Suppressor macrophage treated with lipopolysaccharide for 4 hours (primary cell): ENCODE results near the gene CPA2.

Experiments used
- DNase-seq: peaks from one replicate; pipeline ENCODE4 v3.0.0-alpha.2; 2020

The CPA2 gene

GRCh38 chr7:130281260-130281659 lies 14.6 kb downstream of the CPA2 start:
- DNase-seq, result no peak

- no peak for DNase-seq
Observed at GRCh38 chr7:130286881-130287280, 20.2 kb downstream of the CPA2 start.

GRCh38 chr7:130288168-130288567 lies 21.5 kb downstream of the CPA2 start:
- no peak for DNase-seq

GRCh38 chr7:130288829-130289228 lies 22.2 kb downstream of the CPA2 start:
- no peak for DNase-seq

GRCh38 chr7:130289478-130289877 lies 22.8 kb downstream of the CPA2 start:
- no peak for DNase-seq

- DNase-seq, result no peak
Observed at GRCh38 chr7:130290745-130291144, 24.1 kb downstream of the CPA2 start.

- no peak for DNase-seq
Observed at GRCh38 chr7:130292682-130293257, 26.1 kb downstream of the CPA2 start, which contains the start of gene CPA4. Gene CPA4 (plus strand): TSS chr7:130293161. CDS start chr7:130293181, 20 bp downstream.

GRCh38 chr7:130293521-130293920 lies 26.9 kb downstream of the CPA2 start:
- DNase-seq, result no peak

- DNase-seq, result no peak
Observed at GRCh38 chr7:130294314-130294713, 27.7 kb downstream of the CPA2 start.

GRCh38 chr7:130296221-130296951 lies 29.7 kb downstream of the CPA2 start:
- DNase-seq, result no peak

GRCh38 chr7:130297628-130298543 lies 31.2 kb downstream of the CPA2 start:
- no peak for DNase-seq

- DNase-seq, result no peak
Observed at GRCh38 chr7:130298544-130299326, 32.1 kb downstream of the CPA2 start.

- DNase-seq, result no peak
Observed at GRCh38 chr7:130299866-130300265, 33.2 kb downstream of the CPA2 start.

GRCh38 chr7:130301501-130302020 lies 34.9 kb downstream of the CPA2 start:
- DNase-seq, result no peak

- DNase-seq, result no peak
Observed at GRCh38 chr7:130302649-130303048, 36.0 kb downstream of the CPA2 start.

GRCh38 chr7:130303127-130303526 lies 36.5 kb downstream of the CPA2 start:
- no peak for DNase-seq

GRCh38 chr7:130303551-130303950 lies 36.9 kb downstream of the CPA2 start:
- no peak for DNase-seq

- no peak for DNase-seq
Observed at GRCh38 chr7:130303982-130304381, 37.3 kb downstream of the CPA2 start.

GRCh38 chr7:130304878-130305277 lies 38.2 kb downstream of the CPA2 start:
- DNase-seq, result no peak

- no peak for DNase-seq
Observed at GRCh38 chr7:130305433-130306042, 38.9 kb downstream of the CPA2 start.

- DNase-seq, result no peak
Observed at GRCh38 chr7:130309986-130310385, 43.3 kb downstream of the CPA2 start.

- no peak for DNase-seq
Observed at GRCh38 chr7:130314305-130314704, 47.6 kb downstream of the CPA2 start.
